ENCODE data around the gene FOXN4. TPM values are rescaled to one million over a fixed set of nuclear protein-coding genes. Genes with fewer than 3 reads are reported as not detected.

Gene FOXN4
- total RNA-seq, 1 donor, result not detected

GRCh38 chr12:109277899-109278762 is 31.0 kb downstream of the FOXN4 start:
- H3K4me3 ChIP-seq (ENCODE audit: low read length), result no peak overlapping the region
- no peaks in the 10 kb centered on the region for H3K4me1 ChIP-seq (ENCODE audit: insufficient read depth, low read length)
- H3K27me3 ChIP-seq (ENCODE audit: insufficient read depth, low read length), result no peaks in the 10 kb centered on the region
- H3K9me3 ChIP-seq (ENCODE audit: low read depth, low read length), result no peaks in the 10 kb centered on the region

GRCh38 chr12:109277255-109277898 is 31.7 kb downstream of the FOXN4 start:
- Histone ChIP-seq H3K4me3 (ENCODE audit: low read length) (no peak overlapping the region), H3K27me3 (ENCODE audit: insufficient read depth, low read length) (no peaks in the 10 kb centered on the region), H3K4me1 (ENCODE audit: insufficient read depth, low read length) (no peaks in the 10 kb centered on the region), H3K9me3 (ENCODE audit: low read depth, low read length) (no peaks in the 10 kb centered on the region)

- no peak overlapping the region for H3K4me3 ChIP-seq (ENCODE audit: low read length)
- H3K27me3 ChIP-seq (ENCODE audit: insufficient read depth, low read length), result no peaks in the 10 kb centered on the region
- H3K4me1 ChIP-seq (ENCODE audit: insufficient read depth, low read length), result no peaks in the 10 kb centered on the region
- H3K9me3 ChIP-seq (ENCODE audit: low read depth, low read length), result no peaks in the 10 kb centered on the region
Observed at GRCh38 chr12:109276160-109276559, 32.9 kb downstream of the FOXN4 start.

GRCh38 chr12:109275173-109275572 is 33.9 kb downstream of the FOXN4 start:
- Histone ChIP-seq H3K9me3 (ENCODE audit: low read depth, low read length) (no peaks in the 10 kb centered on the region), H3K4me1 (ENCODE audit: insufficient read depth, low read length) (no peaks in the 10 kb centered on the region), H3K27me3 (ENCODE audit: insufficient read depth, low read length) (no peaks in the 10 kb centered on the region), H3K4me3 (ENCODE audit: low read length) (no peak overlapping the region)

DNA sequence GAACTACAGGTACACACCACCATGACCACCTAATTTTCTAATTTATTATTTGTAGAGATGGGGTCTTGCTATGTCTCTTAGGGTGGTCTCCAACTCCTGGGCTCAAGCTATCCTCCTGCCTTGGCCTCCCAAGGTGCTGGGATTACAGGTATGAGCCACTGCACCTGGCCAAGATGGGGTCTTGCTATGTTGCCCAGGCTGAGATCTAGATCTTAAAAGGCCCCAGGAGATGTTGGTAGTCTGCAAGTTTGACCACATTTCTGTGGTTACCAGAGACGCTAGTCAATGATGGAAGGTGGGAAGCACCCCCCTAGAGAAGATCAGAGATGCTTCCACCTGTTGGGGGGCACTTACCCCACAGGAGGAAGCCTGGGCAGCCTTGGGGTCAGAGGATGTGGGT is 34.7 kb downstream of the FOXN4 start:
- H3K4me1 ChIP-seq (ENCODE audit: insufficient read depth, low read length), result no peaks in the 10 kb centered on the region
- no peak overlapping the region for H3K4me3 ChIP-seq (ENCODE audit: low read length)
- no peaks in the 10 kb centered on the region for H3K27me3 ChIP-seq (ENCODE audit: insufficient read depth, low read length)
- H3K9me3 ChIP-seq (ENCODE audit: low read depth, low read length), result no peaks in the 10 kb centered on the region

GRCh38 chr12:109273354-109273753 is 35.7 kb downstream of the FOXN4 start:
- no peak overlapping the region for H3K4me3 ChIP-seq (ENCODE audit: low read length)
- H3K9me3 ChIP-seq (ENCODE audit: low read depth, low read length), result no peaks in the 10 kb centered on the region
- no peaks in the 10 kb centered on the region for H3K4me1 ChIP-seq (ENCODE audit: insufficient read depth, low read length)
- no peaks in the 10 kb centered on the region for H3K27me3 ChIP-seq (ENCODE audit: insufficient read depth, low read length)

DNA sequence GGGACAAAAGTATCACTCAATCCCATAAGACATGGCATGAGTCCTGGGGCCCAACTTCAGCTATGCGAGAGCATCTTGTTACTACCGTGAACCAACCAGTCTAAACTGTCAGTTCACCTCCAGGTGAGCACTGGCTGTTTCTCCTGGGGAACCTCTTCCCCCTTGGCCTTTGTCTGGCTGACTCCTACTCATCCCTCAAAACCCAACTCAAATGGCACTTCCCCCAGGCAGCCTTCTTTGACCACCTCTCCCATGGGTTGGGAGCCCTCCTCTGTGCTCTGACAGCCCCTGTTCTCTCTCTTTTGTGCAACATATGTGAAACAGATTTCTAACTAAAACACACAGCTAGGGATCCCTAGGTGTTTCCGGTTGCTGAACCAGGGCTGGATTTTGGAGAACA is 37.7 kb downstream of the FOXN4 start:
- Histone ChIP-seq H3K4me3 (ENCODE audit: low read length) (no peak overlapping the region), H3K4me1 (ENCODE audit: insufficient read depth, low read length) (no peaks in the 10 kb centered on the region), H3K9me3 (ENCODE audit: low read depth, low read length) (no peaks in the 10 kb centered on the region), H3K27me3 (ENCODE audit: insufficient read depth, low read length) (no peaks in the 10 kb centered on the region)

GRCh38 chr12:109270494-109270893 is 38.6 kb downstream of the FOXN4 start:
- no peaks in the 10 kb centered on the region for H3K27me3 ChIP-seq (ENCODE audit: insufficient read depth, low read length)
- H3K9me3 ChIP-seq (ENCODE audit: low read depth, low read length), result no peaks in the 10 kb centered on the region
- H3K4me3 ChIP-seq (ENCODE audit: low read length), result no peak overlapping the region
- H3K4me1 ChIP-seq (ENCODE audit: insufficient read depth, low read length), result no peaks in the 10 kb centered on the region

DNA sequence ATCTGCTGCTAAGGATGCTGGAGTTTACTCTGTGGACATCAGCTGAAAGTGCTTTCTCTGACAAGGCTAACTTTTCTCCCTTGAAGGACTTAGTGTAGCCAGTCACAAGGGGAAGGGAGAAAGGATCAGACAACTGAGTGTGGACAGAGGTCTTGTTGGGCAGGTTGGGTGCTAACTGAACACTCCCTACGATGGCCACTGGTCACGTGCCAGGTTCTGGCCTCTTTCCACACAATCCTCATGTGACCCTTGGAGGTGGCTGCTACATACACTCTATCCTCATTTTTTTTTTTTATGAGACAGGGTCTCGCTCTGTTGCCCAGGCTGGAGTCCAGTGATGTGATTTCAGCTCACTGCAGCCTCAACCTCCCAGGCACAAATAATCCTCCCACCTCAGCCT is 39.7 kb downstream of the FOXN4 start:
- Histone ChIP-seq H3K27me3 (ENCODE audit: insufficient read depth, low read length) (no peaks in the 10 kb centered on the region), H3K4me3 (ENCODE audit: low read length) (no peak overlapping the region), H3K9me3 (ENCODE audit: low read depth, low read length) (no peaks in the 10 kb centered on the region), H3K4me1 (ENCODE audit: insufficient read depth, low read length) (no peaks in the 10 kb centered on the region)

DNA sequence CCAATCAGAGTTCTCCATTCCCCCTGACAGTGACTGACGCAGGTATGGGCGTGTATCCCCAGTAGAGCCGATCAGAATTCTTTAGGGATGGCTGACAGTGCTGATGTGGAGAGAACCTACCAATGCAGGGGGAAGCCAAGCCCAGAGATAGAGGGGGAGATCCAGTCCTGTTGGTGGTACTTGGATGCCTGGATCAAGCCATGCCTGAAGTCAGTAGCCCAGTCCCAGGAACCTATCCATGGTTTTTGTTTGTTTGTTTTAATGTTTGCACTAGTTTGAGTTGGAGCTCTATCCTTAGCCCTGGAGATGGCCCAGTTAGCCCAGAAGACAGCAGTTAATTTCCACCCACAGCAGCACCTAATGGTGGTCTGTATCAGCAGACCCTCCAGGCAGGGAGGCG is 40.2 kb downstream of the FOXN4 start:
- H3K4me3 ChIP-seq (ENCODE audit: low read length), result no peak overlapping the region
- H3K4me1 ChIP-seq (ENCODE audit: insufficient read depth, low read length), result no peaks in the 10 kb centered on the region
- no peaks in the 10 kb centered on the region for H3K27me3 ChIP-seq (ENCODE audit: insufficient read depth, low read length)
- H3K9me3 ChIP-seq (ENCODE audit: low read depth, low read length), result no peaks in the 10 kb centered on the region

- H3K4me3 ChIP-seq (ENCODE audit: low read length), result no peak overlapping the region
- no peaks in the 10 kb centered on the region for H3K9me3 ChIP-seq (ENCODE audit: low read depth, low read length)
- no peaks in the 10 kb centered on the region for H3K27me3 ChIP-seq (ENCODE audit: insufficient read depth, low read length)
- H3K4me1 ChIP-seq (ENCODE audit: insufficient read depth, low read length), result no peaks in the 10 kb centered on the region
Observed at GRCh38 chr12:109267361-109267760, 41.7 kb downstream of the FOXN4 start.

- H3K4me1 ChIP-seq (ENCODE audit: insufficient read depth, low read length), result no peaks in the 10 kb centered on the region
- no peaks in the 10 kb centered on the region for H3K27me3 ChIP-seq (ENCODE audit: insufficient read depth, low read length)
- no peaks in the 10 kb centered on the region for H3K9me3 ChIP-seq (ENCODE audit: low read depth, low read length)
Observed at GRCh38 chr12:109266106-109266879, 42.8 kb downstream of the FOXN4 start.

GRCh38 chr12:109264943-109265650 is 44.0 kb downstream of the FOXN4 start:
- no peaks in the 10 kb centered on the region for H3K9me3 ChIP-seq (ENCODE audit: low read depth, low read length)
- no peaks in the 10 kb centered on the region for H3K4me1 ChIP-seq (ENCODE audit: insufficient read depth, low read length)
- no peaks in the 10 kb centered on the region for H3K27me3 ChIP-seq (ENCODE audit: insufficient read depth, low read length)
- H3K4me3 ChIP-seq (ENCODE audit: low read length), result no peak overlapping the region

More at GRCh38 chr12:109266106-109266879, 42.8 kb downstream of the FOXN4 start:
- H3K4me3 ChIP-seq (ENCODE audit: low read length), result no peak overlapping the region

GRCh38 chr12:109264095-109264942 is 44.8 kb downstream of the FOXN4 start:
- Histone ChIP-seq H3K9me3 (ENCODE audit: low read depth, low read length) (no peaks in the 10 kb centered on the region), H3K4me1 (ENCODE audit: insufficient read depth, low read length) (no peaks in the 10 kb centered on the region), H3K4me3 (ENCODE audit: low read length) (no peak overlapping the region), H3K27me3 (ENCODE audit: insufficient read depth, low read length) (no peaks in the 10 kb centered on the region)
